Islet precursor cell (in vitro differentiated cells): ENCODE results near the gene NDRG3.

ENCODE experiments used
- DNase-seq: peaks from one replicate; pipeline ENCODE4 v3.0.0-alpha.2; 2018

The NDRG3 gene

DNA sequence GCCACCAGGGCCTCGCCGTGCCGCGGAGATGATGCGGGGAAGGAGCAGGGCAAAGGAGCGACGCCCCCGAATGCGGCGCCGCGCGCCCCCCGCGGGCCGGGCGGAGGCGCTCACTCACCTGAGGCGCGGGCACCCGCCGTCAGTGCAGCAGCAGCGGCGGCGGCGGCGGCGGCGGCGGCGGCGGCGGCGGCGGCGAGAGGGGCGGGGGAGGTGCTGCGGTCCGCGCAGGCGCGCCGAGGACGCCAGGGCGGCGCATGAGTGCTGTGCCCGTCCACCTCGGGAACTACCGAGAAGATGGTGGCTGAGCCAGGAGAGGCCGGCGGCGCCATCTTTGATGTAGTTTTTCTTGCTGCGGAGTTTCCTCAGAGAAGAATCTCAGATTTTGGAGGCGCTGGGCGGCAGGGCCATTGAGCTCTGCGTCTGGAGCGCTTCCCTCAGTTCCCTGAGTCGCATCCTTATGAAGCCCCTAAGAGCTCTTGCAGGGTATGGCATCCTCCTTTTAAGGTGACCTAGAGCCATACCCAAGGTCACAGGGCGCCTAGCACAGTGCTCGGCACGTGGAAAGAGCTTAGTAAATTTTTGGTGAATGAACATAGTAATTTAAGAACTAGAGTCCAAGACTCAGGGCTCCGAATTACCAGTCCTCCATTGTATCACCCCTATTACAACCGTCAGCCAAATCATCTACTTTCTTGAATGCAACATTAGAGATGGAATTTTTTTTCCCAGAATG is at the start of gene NDRG3:
TSS of gene NDRG3 (minus strand) at position 164 of the 733 bp plus-strand sequence. CDS start 24,355 bp downstream, outside the sequence.
- DNase-seq: peak; percentile 95

DNA sequence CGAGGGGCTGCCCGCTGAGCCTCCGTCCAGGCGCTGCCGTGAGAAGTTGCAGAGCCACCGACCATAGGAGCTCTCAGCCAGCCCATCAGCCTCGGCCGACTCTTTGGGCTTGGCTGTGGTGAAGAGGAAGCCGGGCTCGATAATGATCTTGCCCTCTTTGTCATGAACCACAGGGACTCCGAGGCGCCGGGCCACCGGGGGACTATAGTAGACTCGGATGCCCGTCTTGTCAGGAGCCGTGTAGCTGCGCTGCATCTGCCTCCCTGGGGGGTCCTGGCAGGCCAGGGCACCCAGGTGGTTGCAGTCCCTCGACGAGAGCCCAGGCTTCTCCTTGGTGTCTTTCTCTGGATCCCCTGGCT is 48.2 kb upstream of the NDRG3 start:
- DNase-seq: peak; percentile 40

DNA sequence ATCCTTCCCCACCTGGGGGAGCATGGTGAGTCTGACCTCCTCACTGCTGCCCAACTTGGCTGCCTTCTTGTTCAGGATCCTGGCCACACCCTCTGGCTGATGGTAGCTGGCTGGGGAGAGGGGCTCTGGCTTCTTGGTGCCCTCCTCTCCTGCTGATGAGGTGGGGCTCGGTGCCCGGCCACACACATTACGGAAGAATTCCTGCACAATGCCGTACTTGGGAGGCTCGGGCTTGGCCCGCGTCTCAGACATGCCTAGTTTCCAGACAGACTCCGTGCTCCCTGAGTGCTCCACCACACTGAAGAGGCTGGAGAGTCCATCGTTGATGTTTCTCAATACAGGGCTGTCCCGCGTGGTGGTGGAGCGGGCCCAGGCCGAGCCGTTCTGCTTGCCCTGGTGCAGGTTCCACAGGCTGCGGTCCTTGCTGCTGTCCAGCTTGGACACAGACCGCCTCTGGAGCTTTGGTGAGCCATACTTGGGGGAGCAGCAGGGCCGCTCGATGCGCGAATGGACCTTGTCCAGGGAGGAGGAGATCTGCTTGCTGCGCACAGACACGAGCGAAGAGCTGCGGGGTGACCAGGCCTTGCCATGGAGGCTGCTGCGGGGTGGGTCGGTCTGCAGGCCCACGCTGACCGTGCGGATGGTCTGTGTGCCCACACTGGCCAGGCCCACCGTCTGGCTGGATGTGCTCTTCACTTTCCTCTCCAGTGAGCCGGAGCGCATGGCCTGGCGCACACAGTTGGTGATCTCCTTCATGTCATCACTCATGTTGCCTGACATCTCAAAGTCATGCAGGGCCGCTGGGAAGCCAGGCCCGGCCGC is 47.6 kb upstream of the NDRG3 start:
- peak; percentile 43 for DNase-seq

DNA sequence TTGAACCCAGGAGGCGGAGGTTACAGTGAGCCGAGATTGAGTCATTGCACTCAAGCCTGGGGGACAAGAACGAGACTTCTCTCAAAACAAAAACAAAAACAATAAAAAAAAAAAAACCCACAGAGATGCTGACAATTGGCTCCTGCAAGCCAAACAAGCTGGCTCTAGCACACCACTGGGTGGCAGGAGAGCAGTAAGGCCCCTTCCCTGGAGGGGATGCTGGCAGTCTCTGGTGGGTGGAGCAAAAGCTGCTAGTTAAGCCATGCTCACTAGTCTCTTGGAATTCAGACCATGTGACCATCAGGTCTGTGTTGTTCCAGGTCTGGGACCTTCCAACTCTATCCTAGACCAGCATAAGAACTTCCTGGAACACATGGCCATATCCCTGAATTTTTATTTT is 46.5 kb upstream of the NDRG3 start:
- DNase-seq: peak; percentile 96

DNA sequence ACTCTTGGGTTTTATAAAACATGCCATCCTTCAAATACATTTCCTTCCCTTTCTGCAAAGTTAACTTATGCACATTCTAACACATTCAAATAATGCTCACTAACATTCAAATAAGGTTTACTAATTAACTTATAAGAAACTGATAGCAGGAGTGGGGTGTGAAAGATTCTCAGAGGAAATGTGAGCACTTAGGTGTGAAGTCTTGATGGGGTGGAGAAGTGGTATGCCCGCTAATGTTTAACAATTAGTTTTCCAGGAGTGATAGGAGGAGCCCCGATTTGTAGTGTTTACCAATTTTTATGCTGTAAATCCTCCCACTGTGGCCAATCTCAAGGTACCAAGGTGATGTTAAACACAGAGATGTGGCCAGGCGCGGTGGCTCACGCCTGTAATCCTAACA is 46.0 kb upstream of the NDRG3 start:
- no peak for DNase-seq

DNA sequence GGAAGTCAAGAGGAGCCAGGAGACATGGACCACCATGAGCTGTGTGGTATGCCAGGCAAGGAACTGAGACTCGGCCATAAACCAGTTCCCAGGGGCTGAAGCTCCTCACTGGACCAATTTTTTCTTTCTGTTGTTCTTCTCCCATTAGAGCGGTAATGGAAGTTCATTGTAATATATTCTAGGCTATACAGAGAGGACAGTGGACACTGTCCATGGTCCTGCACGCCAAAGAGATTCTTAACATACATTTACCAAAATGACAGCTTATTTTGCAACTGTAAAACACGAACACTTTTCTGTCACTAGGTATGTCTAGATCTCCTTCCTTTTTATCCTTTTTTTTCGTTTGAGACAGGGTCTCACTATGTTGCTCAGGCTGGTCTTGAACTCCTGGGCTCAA is 40.8 kb upstream of the NDRG3 start:
- no peak for DNase-seq

DNA sequence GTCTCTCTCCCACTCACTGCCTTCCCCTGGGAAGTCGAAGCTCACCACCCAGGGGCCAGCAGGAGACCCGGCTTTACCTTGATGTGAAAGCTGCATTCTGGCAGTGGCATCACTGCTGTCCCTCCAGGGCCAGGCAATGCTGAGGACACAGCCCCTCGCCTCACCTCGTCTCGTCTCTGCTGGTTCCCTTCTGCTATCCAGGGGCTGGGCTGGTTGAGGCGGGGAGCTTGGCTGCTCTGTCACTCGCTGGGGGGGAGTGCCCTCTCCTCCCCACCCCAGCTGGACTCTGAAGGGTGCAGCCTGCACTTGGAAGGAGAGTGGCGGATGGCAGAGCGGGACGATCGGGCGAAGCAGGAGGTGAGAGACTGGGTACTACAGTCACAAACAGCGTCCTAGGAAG is 40.4 kb upstream of the NDRG3 start:
- DNase-seq: peak; percentile 37

DNA sequence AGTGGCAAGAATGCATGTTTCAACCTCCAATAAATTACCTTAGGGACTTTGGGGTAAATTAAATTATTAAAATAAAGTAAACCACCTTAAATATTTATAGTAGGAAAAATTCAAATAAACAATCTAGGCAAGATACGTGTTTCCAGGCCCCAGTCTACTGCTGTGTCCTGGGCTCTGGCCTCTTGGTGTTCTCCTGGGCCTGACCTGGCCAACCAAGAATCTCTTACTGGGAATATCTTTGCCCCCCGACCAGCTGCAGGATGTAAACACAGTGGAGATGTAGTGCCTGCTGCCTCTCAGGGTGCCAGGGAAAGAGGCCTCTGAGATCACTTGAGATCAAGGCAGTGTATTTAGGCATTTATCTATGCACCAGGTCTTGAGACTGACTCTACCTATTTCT is 39.4 kb upstream of the NDRG3 start:
- no peak for DNase-seq

DNA sequence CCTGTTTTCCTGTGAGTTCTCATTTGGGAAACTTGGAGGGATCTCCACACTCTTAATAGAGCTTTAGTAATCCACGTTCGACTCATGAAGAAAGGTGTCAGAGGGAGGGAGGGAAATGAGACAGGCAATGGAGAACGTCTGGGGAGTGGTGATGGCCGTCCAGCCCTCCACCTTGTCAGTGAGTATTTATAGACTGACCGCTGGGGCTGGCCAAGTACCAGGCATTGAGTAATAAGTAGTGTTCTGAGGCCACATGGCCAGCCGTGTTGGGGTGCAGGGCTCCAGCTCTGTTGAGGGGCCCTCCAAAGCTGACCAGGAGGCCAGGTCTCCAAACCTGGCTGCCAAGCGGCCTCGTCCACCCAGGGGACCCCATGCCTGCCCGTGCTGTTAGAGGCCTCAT is 39.0 kb upstream of the NDRG3 start:
- DNase-seq: no peak

DNA sequence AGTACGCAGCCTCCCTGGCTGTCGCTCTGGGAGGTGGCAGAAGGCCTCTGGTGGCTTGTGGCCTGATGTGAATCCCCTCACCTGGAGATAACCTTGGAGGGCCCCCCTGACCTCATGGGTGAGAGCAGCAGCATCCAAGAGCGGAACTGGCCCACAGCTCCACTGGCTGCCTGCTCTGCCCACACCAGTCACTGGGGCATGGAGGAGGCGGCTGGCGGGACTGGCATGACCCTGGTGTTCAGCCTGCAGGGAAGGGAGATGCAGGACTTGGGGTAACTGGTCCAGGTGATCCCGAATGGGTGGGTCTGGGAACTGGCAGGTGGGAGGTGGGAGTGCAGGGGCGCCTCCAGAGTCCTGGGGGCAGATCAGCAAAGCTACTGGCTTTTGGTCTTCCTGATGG is 38.2 kb upstream of the NDRG3 start:
- no peak for DNase-seq

DNA sequence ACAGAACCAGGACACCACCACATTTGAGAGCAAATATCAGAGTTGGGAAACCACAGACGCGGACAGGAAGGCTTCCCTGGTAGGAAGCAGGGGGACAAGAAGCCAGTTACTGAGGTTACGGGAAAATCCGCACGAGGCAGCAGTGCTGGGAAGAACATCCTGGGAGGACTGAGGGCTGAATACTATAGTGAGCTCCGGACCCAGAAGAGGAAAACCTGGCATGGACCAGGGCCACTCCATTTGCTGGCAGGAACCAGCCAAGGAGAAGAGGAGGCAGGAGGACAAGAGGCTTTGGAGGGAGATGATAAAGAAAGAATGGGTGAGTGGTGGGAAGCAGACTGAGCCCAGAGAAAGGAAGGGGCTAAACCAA is 33.8 kb upstream of the NDRG3 start:
- no peak for DNase-seq

DNA sequence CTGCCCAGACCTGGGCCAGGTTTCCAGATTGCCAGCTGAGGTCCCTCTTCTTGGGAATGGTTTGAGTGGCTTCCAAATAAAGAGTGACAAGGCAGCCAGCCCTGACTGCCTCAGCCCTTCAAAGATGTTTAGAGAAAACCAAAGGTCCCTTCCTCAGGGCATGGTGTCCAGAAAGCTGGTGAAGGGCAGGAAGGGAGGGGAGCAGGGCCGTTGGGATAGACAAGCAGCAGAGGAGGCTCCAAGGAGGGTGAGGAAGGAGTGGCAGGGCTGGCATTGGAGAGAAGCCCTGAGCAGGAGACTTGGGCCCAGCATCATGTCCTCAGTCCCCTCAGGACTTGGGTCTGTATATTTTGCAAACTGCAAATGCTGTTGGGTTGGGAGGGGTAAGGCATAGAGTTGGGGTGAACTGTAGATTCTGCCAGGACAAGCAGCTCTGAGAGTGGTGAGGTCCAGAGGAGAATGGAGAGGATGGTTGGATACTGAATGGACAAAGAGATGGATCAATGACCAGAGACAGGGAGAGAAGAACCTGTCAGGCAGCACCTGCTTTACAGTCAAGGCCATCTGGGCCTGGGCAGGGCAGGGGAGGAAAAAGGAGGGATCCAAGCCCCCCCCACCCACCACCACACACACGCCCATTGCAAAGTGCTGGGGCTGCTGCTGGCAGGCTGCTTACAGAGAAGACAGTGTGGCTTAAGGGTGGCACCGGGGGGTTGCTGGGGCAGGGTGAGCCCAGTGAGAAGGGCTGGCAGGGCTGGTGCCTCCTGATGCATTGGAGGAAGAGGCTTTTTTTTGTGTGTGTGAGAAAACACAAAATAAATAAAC is 33.2 kb upstream of the NDRG3 start:
- DNase-seq: no peak

DNA sequence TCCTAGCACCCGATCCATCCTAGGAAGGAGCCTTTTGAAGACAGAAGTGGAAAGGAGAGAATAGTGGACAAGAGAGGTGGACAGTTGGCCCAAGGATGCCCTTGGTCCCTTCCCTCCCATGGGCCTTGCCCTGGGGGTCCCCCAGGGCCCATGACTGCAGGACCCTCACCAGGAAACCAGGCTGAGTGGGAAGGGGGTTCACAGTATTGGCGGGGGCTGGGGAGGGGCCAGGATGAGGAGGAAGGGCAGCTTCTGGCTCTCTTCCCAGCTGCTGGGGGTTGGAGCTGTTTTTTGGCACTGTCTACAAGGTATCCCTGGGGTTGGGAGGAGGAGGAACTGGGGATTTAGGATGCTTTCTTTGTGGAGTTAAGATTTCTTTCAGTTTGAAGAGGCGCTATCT is 31.7 kb upstream of the NDRG3 start:
- no peak for DNase-seq

DNA sequence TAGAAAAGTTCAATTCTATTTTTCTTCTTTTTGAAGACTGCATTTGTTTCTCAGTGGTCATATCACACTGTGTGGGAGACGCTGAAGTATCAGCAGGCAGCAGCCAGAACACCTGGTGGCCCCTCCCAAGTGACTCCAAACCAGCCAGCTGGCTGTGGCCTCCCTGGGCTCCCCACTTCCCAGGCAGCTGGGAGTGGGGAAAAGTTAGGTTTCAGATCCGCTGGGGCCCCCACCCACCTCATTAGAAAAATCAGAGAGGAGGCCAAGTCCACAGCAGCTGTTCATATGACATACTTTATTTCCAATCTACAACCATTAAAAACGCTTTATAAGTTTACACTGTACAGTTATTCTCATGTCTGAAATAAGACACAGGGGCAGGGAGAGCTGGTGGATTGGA is 31.3 kb upstream of the NDRG3 start:
- DNase-seq: no peak

DNA sequence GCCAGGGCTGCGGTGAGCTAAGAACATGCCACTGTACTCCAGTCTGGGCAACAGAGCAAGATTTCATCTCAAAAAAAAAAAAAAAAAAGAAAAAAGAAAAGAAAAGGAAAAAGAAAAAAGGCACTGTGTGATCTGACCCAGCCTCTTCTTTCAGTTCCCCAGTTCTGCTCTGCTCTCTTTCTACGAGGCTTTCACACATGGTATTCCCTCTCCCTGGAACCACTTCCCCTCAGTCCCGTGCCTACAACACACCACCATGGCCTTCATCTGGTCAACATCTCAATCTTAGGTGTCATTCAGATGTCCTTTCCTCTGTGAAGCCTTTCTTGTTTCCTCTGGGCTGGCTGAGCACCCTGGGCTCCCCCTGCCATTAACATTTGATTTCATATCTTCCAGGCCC is 29.9 kb upstream of the NDRG3 start:
- DNase-seq: no peak

DNA sequence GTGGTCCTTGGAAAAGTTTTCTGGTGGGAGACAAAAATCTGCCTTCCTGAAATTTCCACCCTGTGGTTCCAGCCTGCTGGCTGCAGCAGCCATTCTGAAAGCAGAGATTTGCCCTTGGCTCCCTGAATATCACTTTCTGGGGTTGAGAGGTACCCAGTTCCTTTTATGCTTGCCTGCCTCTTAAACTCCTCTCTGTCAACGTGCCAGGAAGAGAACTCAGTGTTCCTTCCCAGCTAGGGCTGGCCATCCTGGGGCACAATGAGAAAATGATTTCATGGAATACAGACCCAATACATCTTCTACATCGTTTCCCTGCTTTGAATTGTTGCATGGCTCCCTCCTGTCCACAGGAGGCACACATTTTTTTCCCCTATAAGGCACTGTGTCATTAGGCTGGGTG is 29.3 kb upstream of the NDRG3 start:
- DNase-seq: no peak

DNA sequence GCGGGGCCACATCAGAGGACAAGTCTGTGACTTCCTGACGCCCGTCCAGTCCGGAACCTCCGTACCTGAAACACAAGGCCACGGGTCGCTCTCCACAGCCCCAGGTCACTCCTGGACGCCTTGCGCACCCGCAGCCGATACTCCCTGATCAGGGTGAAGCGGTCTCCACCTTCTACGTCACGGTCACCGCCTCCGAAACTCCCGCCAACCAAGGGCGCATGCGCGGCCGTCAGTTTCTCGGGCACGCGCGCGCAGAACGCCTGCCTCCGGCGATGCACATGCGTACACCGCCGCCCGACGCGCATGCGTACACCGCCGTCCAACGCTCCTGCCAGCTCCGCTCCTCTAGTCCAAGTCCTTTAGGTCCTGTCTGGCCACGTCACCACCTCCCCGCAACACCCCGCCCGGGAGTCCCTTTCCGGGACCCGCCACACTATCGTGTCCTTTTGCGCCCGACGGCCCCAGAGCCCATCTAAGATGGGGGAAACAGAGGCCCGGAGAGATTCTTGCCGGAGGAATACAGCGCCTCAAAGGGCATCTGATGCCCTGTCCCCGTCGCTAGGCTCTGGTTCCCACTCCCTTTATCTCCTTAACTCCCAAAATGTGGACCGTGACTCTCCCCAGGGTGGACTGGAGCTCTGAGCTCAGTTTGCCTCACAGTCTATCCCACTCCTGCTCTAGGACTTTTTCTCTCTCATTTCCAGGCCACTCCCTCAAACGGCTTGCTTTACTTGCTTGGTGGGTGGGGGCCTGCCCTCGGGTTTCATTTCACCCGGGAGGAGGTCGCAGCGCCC is 27.9 kb upstream of the NDRG3 start, which contains the start of gene DSN1:
TSS of gene DSN1 (minus strand) at position 167 of the 794 bp plus-strand sequence. CDS start 2,305 bp downstream, outside the sequence.
- DNase-seq: peak; percentile 99

DNA sequence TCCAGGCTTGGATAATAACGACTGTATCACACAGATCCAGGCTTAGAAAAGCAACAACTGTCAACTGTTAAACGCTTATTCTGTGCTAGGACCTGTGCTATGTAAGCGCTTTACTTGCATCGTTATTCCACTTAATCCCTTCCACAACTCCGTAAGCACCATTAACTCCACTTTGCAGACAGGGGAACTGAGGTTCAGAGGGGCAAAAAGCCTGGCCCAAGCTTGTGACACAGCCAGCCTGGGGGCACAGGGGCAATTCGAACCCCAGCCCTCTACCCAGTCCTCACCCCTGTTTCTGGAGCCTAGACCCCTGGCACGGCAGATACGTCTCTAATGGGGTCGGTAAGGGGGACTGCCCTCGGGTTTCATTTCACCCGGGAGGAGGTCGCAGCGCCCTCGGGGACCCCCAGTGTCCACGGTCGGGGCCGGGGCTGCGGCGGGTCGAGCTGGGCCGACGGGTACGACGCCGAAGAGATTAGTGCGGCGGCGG is 27.3 kb upstream of the NDRG3 start:
- DNase-seq: no peak

DNA sequence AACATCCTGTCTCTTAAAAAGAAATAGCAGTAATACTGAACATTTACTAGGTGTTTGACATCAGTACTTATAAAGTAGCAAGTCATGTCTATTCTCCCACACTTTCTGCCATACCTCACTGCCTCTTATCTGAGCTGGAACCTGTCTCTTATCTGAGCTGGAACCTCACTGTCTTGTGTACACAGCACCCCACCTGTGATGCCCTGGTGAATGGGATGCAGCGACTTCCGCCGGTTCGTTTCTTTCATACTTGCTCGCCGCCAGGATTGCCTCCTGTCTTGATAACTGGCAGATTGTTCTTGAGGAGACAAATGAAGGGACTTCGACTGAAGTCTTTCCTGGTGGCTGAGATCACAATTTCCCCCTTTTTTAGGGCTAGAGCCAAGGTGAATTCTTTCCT is 24.8 kb upstream of the NDRG3 start:
- DNase-seq: no peak

DNA sequence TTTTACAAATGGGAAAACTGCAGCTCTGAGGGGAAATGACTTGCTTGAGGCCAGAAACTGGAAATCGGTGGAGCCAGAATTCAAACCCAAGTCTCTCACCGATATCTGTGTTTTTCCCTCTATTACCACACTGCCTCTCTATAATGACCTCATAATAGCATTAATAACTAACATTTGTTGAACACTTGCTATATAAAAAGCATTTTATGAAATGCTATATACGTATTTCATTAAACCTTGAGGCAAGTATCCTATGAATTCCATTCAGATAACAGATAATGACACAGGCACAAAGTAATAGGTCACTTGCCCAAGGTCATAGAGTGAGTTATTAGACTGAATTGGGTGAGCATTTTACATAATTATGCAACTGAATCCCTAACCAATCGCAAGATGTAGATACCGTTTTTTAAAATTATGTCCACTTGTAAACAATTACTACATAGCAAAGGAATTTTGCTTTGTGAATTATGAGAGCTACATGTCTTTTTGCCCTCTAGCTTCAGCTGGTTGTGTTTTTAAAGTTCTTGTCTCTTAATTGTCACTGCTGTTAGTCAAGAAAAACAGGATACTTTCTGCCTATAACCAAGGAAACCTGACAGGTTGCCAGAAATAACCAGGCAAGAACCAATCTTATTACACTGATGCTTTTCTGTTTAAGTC is 23.0 kb upstream of the NDRG3 start:
- no peak for DNase-seq

DNA sequence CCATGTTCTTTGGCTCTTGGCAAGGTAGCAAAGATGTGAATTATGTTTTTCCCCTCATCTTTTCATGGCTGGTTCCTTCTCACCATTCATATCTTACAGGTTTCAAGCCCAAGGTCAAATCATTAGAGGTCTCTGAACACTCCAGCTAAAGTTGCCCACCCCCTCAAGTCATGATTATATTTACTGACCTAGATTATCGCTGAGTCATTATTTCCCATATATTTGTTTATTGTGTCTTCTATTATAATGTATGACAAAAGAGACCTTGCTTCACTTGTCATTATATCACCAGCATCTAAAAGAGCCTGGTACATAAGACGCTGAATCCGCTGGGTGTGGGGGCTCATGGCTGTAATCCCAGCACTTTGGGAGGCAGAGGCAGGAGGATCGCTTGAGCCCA is 15.2 kb upstream of the NDRG3 start:
- no peak for DNase-seq

DNA sequence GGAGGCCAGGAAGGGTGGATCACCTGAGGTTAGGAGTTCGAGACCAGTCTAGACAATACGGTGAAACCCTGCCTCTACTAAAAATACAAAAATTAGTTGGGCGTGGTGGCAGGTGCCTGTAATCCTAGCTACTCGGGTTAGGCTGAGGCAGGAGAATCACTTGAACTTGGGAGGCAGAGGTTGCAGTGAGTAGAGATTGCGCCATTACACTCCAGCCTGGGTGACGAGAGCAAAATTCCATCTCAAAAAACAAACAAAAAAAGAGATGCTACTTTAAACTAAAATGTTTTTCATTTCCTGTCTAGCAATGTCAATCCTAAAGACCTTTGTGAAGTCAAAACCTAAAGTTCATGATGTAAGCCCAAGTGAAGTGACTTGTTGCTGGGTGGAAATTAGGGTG is 14.8 kb upstream of the NDRG3 start:
- no peak for DNase-seq
